WTC11 (cell line): ENCODE results near the gene TMEM88. TPM values are rescaled to one million over a fixed set of nuclear protein-coding genes. Genes with fewer than 3 reads are reported as not detected.

ENCODE experiments used
- ATAC-seq: fragments of 200-7000 bp; cut with Tn5 transposase; 2 replicates; pipeline ENCODE4 v1.10.0; 2021; ENCODE audit warnings: mild to moderate bottlenecking, moderate library complexity
- CTCF ChIA-PET: fragments of 300-600 bp; sonication (Branson Sonifier 250); formaldehyde crosslinking; loops from one replicate; lab custom pipeline; 2021; ENCODE audit warnings: antibody characterized with exemption; lab: Charles Lee
- POLR2A ChIA-PET: fragments of 350-600 bp; sonication (Branson Sonifier 250); formaldehyde crosslinking; loops from one replicate; lab custom pipeline; 2021; ENCODE audit warnings: antibody characterized with exemption; lab: Charles Lee
- DNase-seq: peaks from one replicate; pipeline ENCODE4 v3.0.0; 2021; ENCODE audit warnings: low spot score
- H3K27ac Mint-ChIP-seq: 2 replicates; pipeline ENCODE4 v1.8.0; 2021; ENCODE audit warnings: mixed read lengths
- H3K27me3 Mint-ChIP-seq: 2 replicates; pipeline ENCODE4 v1.8.0; 2021; ENCODE audit warnings: low read depth, mild to moderate bottlenecking, moderate library complexity, mixed read lengths
- H3K36me3 Mint-ChIP-seq: 2 replicates; pipeline ENCODE4 v1.8.0; 2021; ENCODE audit warnings: mixed read lengths
- H3K4me1 Mint-ChIP-seq: 2 replicates; pipeline ENCODE4 v1.8.0; 2022; ENCODE audit warnings: mixed read lengths
- H3K4me3 Mint-ChIP-seq: 2 replicates; pipeline ENCODE4 v1.8.0; 2021; ENCODE audit warnings: mild to moderate bottlenecking, moderate library complexity, mixed read lengths
- H3K9me3 Mint-ChIP-seq: 2 replicates; pipeline ENCODE4 v1.8.0; 2021; ENCODE audit warnings: mixed read lengths
- ATF3 ChIP-seq: sonication (generic); formaldehyde crosslinking; conservative IDR thresholded peaks from 2 replicates; pipeline ENCODE4 v1.8.1; 2022; ENCODE audit warnings: mild to moderate bottlenecking, missing genetic modification reagents
- CREB1 ChIP-seq: sonication (generic); formaldehyde crosslinking; IDR thresholded peaks from 2 replicates; pipeline ENCODE4 v1.8.0; 2023; ENCODE audit warnings: mild to moderate bottlenecking, missing genetic modification reagents
- CREM ChIP-seq: sonication (generic); formaldehyde crosslinking; IDR thresholded peaks from 2 replicates; pipeline ENCODE4 v1.8.1; 2022; ENCODE audit warnings: mild to moderate bottlenecking, missing genetic modification reagents, moderate library complexity
- CTCF ChIP-seq: fragments of 200-600 bp; IDR thresholded peaks from 2 replicates; pipeline ENCODE4 v1.8.0; 2022; ENCODE audit warnings: antibody characterized with exemption
- FOXJ3 ChIP-seq: sonication (generic); formaldehyde crosslinking; IDR thresholded peaks from 2 replicates; pipeline ENCODE4 v1.9.0; 2021; ENCODE audit warnings: missing genetic modification reagents, mild to moderate bottlenecking, borderline replicate concordance
- FOXP1 ChIP-seq: sonication (generic); formaldehyde crosslinking; IDR thresholded peaks from 2 replicates; pipeline ENCODE4 v1.8.0; 2022; ENCODE audit warnings: missing genetic modification reagents, mild to moderate bottlenecking, moderate library complexity, borderline replicate concordance
- IRF1 ChIP-seq: sonication (generic); formaldehyde crosslinking; IDR thresholded peaks from 2 replicates; pipeline ENCODE4 v1.8.0; 2023; ENCODE audit warnings: missing genetic modification reagents
- KAT7 ChIP-seq: sonication (generic); formaldehyde crosslinking; IDR thresholded peaks from 2 replicates; pipeline ENCODE4 v1.8.1; 2023; ENCODE audit warnings: missing genetic modification reagents, mild to moderate bottlenecking, borderline replicate concordance
- MYBL2 ChIP-seq: sonication (generic); formaldehyde crosslinking; IDR thresholded peaks from 2 replicates; pipeline ENCODE4 v1.8.1; 2023; ENCODE audit warnings: mild to moderate bottlenecking, moderate library complexity, missing genetic modification reagents
- TCF7 ChIP-seq: sonication (generic); formaldehyde crosslinking; IDR thresholded peaks from 2 replicates; pipeline ENCODE4 v1.8.0; 2022; ENCODE audit warnings: mild to moderate bottlenecking, low read depth, missing genetic modification reagents, moderate library complexity
- ZNF232 ChIP-seq: sonication (generic); formaldehyde crosslinking; IDR thresholded peaks from 2 replicates; pipeline ENCODE4 v1.8.0; 2022; ENCODE audit warnings: mild to moderate bottlenecking, missing genetic modification reagents
- ZNF416 ChIP-seq: fragments of 250-450 bp; sonication (Bioruptor Pico); IDR thresholded peaks from 2 replicates; pipeline ENCODE4 v1.9.0; 2021; ENCODE audit warnings: mild to moderate bottlenecking, inconsistent platforms
- ZSCAN18 ChIP-seq: fragments of 250-450 bp; sonication (Bioruptor Pico); IDR thresholded peaks from 2 replicates; pipeline ENCODE4 v2.1.2; 2022; ENCODE audit warnings: mild to moderate bottlenecking, moderate library complexity
- total RNA-seq: library from RNA; stranded (reverse); gene quantifications from 3 replicates; pipeline ENCODE4 v1.2.3, GENCODE V29; 2021
- TF ChIP-seq, protein P1 (sequence below): fragments of 250-450 bp; sonication (Bioruptor Pico); IDR thresholded peaks from 2 replicates; pipeline ENCODE4 v1.8.0; 2021; ENCODE audit warnings: mild to moderate bottlenecking
- TF ChIP-seq, protein P2 (sequence below): fragments of 250-450 bp; sonication (Bioruptor Pico); IDR thresholded peaks from 2 replicates; pipeline ENCODE4 v1.9.0; 2021; ENCODE audit warnings: mild to moderate bottlenecking, borderline replicate concordance

TMEM88 gene
- total RNA-seq, 1 experiment from 2014 or later, result 2.9 TPM

GRCh38 chr17:7848739-7849129 lies 6.1 kb upstream of the TMEM88 start:
- no peak for TF ChIP-seq ZSCAN18 (CRISPR knock-in tag)
- no peak overlapping the region for H3K4me3 Mint-ChIP-seq
- ChIA-PET POLR2A (no interaction called here), CTCF (interaction anchor here (0.7 to 7.0 kb wide), 2 partner anchors 14 to 48 kb away, joined by 3 to 66 read pairs; partner anchors contain the start of gene KDM6B)
- no peaks in the 10 kb centered on the region for H3K36me3 Mint-ChIP-seq
- no peak overlapping the region for H3K27ac Mint-ChIP-seq
- H3K27me3 Mint-ChIP-seq, result peaks cover 32% of the 10 kb centered on the region
- DNase-seq, result no peak
- no peak for ATAC-seq
- H3K4me1 Mint-ChIP-seq, result peaks cover 25% of the 10 kb centered on the region
- no peaks in the 10 kb centered on the region for H3K9me3 Mint-ChIP-seq

- ATAC-seq (no peak), DNase-seq (no peak)
- Mint-ChIP-seq H3K9me3 (no peaks in the 10 kb centered on the region), H3K27me3 (peaks cover 35% of the 10 kb centered on the region), H3K4me1 (peaks cover 27% of the 10 kb centered on the region), H3K27ac (no peak overlapping the region), H3K4me3 (no peak overlapping the region), H3K36me3 (no peaks in the 10 kb centered on the region)
- CTCF ChIA-PET, result interaction anchor here (0.7 kb wide), 1 partner anchor 49 kb away, joined by 3 read pairs; no protein-coding TSS in a partner anchor
- TF ChIP-seq CREM (CRISPR knock-in tag) (no peak), ATF3 (CRISPR knock-in tag) (no peak), ZNF416 (CRISPR knock-in tag) (no peak), ZNF232 (CRISPR knock-in tag) (no peak), MYBL2 (CRISPR knock-in tag) (no peak), KAT7 (CRISPR knock-in tag) (no peak), FOXP1 (CRISPR knock-in tag) (no peak), TCF7 (CRISPR knock-in tag) (no peak), CREB1 (CRISPR knock-in tag) (no peak), FOXJ3 (CRISPR knock-in tag) (no peak), IRF1 (CRISPR knock-in tag) (no peak), CTCF (no peak)
- TF ChIP-seq, protein P1, sequence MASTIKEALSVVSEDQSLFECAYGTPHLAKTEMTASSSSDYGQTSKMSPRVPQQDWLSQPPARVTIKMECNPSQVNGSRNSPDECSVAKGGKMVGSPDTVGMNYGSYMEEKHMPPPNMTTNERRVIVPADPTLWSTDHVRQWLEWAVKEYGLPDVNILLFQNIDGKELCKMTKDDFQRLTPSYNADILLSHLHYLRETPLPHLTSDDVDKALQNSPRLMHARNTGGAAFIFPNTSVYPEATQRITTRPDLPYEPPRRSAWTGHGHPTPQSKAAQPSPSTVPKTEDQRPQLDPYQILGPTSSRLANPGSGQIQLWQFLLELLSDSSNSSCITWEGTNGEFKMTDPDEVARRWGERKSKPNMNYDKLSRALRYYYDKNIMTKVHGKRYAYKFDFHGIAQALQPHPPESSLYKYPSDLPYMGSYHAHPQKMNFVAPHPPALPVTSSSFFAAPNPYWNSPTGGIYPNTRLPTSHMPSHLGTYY, result no peak
- TF ChIP-seq, protein P2, sequence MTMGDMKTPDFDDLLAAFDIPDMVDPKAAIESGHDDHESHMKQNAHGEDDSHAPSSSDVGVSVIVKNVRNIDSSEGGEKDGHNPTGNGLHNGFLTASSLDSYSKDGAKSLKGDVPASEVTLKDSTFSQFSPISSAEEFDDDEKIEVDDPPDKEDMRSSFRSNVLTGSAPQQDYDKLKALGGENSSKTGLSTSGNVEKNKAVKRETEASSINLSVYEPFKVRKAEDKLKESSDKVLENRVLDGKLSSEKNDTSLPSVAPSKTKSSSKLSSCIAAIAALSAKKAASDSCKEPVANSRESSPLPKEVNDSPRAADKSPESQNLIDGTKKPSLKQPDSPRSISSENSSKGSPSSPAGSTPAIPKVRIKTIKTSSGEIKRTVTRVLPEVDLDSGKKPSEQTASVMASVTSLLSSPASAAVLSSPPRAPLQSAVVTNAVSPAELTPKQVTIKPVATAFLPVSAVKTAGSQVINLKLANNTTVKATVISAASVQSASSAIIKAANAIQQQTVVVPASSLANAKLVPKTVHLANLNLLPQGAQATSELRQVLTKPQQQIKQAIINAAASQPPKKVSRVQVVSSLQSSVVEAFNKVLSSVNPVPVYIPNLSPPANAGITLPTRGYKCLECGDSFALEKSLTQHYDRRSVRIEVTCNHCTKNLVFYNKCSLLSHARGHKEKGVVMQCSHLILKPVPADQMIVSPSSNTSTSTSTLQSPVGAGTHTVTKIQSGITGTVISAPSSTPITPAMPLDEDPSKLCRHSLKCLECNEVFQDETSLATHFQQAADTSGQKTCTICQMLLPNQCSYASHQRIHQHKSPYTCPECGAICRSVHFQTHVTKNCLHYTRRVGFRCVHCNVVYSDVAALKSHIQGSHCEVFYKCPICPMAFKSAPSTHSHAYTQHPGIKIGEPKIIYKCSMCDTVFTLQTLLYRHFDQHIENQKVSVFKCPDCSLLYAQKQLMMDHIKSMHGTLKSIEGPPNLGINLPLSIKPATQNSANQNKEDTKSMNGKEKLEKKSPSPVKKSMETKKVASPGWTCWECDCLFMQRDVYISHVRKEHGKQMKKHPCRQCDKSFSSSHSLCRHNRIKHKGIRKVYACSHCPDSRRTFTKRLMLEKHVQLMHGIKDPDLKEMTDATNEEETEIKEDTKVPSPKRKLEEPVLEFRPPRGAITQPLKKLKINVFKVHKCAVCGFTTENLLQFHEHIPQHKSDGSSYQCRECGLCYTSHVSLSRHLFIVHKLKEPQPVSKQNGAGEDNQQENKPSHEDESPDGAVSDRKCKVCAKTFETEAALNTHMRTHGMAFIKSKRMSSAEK (CRISPR knock-in tag), result no peak
- POLR2A ChIA-PET, result no interaction called here
Observed at GRCh38 chr17:7849130-7849750, 5.6 kb upstream of the TMEM88 start.
